GM19468 (cell line): ENCODE data around the gene SHANK3.
"Not testable (repeated sequence)": the region's sequence is repeated elsewhere in the genome, so short reads cannot be mapped to it uniquely, and the experiment has no call there.

Experiments
- ATAC-seq: cut with Tn5 transposase; IDR thresholded peaks from one replicate; pipeline ENCODE4 v1.9.1; 2021; ENCODE audit warnings: mild to moderate bottlenecking, moderate library complexity, moderate number of reproducible peaks; ENCODE audit not compliant: unreplicated experiment; ENCODE audit errors: extremely low read depth

The SHANK3 gene

DNA sequence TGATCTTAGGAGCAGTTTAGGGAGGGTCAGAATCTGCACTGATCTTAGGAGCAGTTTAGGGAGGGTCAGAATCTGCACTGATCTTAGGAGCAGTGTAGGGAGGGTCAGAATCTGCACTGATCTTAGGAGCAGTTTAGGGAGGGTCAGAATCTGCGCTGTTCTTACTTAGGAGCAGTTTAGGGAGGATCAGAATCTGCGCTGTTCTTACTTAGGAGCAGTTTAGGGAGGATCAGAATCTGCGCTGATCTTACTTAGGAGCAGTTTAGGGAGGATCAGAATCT lies 28.9 kb upstream of the SHANK3 start:
- ATAC-seq: not testable (repeated sequence)

DNA sequence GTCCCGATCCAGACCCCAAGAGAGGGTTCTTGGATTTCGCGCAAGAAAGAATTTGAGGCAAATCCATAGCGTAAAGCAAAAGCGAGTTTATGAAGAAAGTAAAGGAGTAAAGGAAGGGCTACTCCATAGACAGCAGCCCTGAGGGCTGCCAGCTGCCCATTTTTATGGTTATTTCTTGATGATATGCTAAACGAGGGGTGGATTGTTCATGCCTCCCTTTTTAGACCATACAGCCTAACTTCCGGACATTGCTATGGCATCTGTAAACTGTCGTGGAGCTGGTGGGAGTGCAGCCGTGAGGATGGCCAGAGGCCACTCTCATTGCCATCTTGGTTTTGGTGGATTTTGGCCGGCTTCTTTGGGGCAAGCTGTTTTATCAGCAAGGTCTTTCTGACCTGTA lies 19.4 kb upstream of the SHANK3 start:
- no peak for ATAC-seq

DNA sequence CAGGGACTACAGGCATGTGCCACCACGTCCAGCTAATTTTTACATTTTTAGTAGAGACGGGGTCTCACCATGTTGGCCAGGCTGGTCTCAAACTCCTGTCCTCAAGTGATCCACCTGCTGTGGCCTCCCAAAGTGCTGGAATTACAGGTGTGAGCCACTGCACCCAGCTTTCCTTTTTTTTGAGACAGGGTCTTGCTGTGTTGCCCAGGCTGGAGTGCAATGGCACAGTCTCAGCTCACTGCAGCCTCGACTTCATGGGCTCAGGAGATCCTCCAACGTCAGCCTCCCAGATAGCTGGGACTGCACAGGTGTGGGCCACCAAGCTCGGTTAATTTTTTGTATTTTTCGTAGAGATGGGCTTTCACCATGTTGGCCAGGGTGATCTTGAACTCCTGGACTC lies 18.0 kb upstream of the SHANK3 start:
- ATAC-seq: not testable (repeated sequence)

DNA sequence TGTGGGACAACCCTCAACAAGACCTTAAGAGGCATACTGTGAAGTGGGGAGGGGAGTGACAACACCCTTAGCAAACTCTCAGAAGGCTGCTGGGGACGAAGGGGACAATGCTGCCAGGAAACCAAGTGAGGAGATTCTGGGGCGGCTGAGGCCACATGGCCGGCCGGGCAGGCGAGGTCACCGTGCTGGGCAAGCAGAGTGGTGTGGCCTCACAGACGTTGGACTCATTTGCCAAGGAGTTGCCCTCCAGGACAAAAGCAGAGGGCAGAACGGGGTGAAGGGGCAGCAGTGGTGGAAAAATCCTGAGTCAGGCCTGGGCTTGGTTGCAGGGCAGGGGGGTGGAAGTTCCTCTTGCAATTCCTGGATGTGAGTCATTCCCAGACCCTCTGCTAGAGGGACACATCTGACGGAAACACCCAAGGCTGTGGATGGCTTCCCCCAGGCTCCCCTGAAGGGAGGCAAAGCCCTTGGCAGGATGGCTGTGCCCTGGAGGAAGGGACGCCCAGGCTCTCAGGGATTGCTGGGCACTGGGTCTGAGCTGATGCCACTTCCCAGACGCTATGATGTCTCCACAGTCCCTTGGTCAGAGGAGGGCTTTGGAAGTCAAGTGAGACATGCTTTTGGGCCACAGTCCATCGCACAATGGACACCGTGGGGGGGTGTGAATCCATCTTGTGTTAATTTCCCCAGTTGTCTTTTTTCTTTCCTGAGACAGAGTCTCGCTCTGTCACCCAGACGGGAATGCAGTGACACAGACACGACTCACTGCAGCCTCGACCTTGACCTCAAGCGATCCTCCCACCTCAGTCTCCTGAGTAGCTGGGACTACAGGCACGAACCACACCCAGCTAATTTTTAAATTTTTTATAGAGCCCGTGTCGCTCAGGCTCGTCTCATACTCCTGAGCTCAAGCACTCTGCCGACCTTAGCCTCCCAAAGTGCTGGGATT lies 16.2 kb upstream of the SHANK3 start:
- ATAC-seq: no peak

DNA sequence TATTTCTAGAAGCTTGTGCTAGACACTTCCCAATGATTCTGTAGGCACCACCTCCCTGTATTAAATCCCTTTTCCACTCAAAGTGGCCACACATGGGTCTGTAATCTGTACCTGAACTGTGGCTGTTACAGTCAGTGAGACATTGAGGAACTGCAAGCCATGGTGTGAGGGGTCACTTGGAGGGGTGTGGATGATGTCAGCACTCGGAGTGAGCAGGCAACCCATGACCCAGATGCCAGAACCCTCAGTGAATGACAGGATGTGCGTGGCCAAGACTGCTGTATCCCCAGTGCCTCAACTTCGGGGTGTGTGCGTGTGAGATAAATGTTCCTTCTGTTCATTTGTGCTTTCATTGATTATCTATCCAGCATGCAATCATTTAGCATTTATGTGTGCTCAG lies 14.7 kb upstream of the SHANK3 start:
- no peak for ATAC-seq

DNA sequence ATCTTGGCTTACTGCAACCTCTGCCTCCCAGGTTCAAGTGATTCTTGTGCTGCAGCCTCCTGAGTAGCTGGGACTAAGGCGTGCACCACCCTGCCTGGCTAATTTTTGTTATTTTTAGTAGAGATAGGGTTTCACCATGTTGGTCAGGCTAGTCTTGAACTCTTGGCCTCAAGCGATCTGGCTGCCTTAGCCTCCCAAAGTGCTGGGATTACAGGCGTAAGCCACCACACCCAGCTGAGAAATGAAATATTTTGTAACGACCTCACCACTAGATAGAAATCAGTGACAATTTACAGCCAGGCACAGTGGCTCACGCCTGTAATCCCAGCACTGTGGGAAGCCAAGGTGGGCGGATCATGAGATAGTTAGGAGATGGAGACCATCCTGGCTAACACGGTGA lies 12.9 kb upstream of the SHANK3 start:
- ATAC-seq: not testable (repeated sequence)

DNA sequence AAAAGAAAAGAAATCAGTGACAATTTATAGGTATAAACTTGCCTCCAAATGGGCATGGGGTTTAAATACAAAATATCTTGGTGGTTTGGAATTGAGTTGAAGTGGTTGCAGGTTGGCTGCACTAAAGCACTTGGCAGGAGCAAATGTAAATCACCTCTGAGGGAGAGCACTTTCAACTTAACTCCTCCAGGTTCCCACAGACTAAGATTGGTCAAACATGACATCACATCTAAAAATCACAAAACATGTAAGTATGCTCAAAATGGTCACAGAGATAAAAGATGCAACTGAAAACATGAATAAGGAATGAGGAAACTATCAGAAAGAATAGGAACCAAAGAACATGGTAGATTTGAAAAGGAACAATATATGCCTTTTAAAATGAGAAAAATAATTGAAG lies 12.3 kb upstream of the SHANK3 start:
- ATAC-seq: no peak

DNA sequence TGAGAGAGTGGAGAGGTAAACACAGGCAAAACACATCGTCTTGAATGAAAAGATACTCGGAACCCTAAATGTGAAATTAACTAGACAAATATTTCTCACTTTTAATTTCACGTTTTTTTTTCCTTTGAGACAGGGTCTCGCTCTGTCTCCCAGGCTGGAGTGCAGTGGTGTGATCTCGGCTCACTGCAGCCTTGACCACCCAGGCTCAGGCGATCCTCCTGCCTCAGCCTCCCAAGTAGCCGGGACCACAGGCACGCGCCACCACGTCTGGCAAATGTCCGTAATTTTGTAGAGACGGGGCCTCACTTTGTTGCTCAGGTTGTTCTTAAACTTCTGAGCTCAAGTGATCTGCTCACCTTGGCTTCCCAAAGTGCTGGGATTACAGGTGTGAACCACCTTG lies 7.4 kb upstream of the SHANK3 start:
- no peak for ATAC-seq

DNA sequence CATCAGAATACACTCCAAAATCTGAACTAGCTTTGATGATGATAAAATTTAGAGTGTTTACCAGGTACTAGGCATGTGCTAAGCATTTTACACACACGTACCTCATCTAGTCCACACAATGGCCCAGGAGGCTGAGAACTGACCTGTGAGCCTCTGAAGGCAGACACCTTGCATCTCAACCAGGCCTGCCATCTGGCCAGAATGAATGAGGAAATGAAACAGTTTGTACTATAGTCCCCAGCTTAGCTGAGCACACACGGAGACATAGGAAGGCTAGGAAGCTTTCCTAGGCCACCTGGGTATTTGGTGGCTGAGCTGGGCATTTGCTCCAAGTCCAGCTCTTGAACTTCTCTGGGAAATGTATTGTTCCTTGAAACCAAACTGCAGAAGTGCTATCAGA lies 6.9 kb upstream of the SHANK3 start:
- no peak for ATAC-seq

DNA sequence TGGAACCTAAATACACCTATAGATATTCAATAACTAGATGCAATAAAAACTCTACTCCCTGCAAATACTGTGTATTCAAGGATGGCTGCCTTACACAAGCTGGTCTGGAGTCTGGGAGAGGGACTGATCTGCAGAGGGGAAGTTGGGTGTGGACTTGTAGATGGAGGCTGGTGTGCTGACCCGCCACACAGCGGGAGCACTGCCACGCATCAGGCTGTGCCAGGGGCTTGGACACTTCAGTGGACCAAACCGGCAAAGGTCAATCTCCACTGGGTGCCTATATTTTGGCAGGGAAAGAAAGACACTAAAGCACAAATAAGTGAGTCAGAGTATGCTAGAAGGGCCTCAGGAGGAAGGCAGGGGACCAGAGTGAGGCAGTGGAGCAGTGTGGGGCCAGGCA lies 2.1 kb upstream of the SHANK3 start:
- no peak for ATAC-seq

DNA sequence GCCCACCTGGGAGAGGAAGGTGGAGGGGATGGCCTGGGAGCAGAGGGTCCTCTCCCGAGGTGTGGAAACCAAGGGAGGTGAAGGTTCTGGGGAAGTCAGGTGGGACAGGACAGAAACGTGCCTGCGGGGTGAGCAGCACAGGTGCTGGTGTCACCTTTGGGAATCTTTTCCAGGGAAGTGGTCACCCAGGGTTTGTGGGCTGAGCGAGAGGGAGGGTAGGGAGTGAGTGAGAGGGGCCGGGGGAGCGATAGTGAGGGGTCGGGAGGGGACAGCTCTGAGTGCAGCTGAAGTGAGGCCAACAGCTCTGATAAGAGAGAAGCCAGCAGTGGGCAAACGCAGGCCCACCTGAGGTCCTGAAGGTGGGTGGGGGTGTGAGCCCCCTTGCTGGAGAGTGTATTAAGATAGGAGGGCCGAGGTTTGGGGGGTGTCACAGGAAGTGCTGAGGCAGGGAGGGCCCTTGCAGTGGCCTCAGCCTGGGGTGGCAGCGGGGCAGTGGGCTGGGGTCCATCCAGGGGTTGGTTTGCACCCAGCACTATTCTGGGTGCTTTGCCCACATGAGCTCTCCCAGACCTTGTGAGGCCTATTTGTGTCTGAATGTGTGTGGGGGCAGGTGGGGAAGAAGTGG lies 1.6 kb upstream of the SHANK3 start:
- no peak for ATAC-seq

DNA sequence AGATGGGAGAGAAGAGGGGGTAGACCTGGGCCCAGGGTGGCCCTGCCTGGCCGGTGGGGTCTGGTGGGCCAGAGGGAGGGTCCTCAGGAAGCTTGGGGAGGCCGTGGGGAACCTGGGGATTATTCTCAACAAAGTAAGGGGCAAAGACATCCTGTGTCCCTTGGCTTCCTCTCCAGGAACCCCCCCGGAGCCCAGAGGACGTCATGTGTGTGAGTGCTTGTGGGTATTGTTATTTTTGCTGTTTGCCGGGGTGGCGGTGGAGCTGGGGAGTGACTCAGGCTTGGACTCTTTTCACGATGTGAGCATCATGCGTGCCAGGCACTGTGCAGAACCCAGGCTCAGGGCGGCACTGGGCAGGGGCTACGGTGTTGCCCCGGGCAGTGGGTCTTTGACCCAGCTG lies 982 bp upstream of the SHANK3 start:
- ATAC-seq: no peak

DNA sequence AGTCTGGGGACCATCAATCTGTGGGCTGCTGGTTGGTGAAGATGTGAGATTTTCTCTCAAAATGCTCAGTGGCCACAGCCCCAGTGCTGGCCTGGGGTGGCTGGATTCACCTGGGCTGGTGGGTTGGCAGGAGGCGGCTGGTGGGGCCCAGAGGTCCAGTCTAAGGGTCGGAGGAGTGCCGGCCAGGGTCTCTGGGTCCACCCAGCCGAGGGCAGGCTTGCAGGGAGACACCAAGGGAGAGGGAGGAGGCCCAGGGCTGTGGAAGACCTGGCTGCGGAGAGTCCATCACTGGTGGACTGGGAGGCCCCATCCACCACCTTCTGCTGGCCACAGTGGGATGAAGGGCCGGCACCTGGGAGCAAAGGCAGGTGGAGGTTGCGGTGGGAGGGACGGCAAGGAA lies 582 bp upstream of the SHANK3 start:
- no peak for ATAC-seq

DNA sequence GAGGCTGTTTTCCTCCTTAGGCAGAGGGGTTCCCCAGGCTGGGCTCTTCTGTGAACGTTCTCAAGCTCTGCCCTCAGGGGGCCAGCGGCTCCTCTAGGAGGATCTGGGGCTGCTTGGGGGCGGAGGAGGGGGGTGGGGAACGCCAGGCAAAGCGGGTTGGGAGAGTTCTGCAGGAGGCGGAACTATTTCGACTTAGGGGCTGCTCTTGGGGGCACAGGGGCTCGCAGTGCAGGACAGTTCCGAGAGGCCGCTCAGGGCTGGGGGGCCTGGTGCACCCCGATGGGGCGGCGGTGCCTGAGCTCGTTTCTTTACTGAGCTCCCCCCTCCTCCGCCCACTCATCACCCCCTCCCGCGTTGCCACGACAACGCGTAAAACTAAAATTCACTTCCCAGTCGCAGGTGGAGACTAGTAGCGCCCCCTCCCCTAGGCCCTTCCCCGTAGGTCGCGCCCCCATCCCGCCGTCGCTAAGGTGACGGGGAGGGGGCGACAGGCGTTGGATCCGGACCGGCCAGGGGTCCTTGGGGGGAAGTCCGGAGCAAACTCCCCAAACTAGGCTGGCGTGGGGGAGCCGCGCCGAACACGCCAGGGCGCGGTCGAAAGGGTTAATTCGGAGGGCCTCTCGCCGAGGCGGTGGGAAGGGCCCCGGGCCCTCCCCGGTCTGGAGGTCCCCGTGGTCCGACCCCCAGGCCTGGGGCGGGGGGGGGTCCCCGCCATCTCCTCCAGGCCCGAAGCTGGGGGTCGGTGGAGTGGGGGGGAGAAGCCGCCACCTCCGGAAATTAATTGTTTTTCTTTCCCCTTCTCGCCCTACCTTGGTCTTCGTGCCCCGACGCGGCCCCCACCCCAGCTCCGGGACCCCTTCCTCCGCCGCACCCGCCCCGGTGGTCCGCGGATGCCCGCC lies 857 bp downstream of the SHANK3 start:
- no peak for ATAC-seq

DNA sequence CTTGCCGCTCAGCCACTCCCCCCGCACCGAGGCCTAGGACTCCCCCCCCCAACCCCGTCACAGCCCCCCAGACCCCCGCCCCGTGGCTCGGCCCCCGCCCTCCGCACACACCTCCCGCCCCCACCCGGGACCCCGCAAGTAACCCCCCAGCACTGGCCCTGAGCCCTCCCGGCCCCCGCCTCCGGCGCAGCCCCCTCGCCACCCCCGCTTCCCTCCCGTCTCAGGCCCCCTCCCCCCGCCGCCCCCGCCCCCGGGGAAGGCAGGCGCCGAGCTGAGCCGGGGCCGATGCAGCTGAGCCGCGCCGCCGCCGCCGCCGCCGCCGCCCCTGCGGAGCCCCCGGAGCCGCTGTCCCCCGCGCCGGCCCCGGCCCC lies 1.5 kb downstream of the SHANK3 start:
- ATAC-seq: no peak

DNA sequence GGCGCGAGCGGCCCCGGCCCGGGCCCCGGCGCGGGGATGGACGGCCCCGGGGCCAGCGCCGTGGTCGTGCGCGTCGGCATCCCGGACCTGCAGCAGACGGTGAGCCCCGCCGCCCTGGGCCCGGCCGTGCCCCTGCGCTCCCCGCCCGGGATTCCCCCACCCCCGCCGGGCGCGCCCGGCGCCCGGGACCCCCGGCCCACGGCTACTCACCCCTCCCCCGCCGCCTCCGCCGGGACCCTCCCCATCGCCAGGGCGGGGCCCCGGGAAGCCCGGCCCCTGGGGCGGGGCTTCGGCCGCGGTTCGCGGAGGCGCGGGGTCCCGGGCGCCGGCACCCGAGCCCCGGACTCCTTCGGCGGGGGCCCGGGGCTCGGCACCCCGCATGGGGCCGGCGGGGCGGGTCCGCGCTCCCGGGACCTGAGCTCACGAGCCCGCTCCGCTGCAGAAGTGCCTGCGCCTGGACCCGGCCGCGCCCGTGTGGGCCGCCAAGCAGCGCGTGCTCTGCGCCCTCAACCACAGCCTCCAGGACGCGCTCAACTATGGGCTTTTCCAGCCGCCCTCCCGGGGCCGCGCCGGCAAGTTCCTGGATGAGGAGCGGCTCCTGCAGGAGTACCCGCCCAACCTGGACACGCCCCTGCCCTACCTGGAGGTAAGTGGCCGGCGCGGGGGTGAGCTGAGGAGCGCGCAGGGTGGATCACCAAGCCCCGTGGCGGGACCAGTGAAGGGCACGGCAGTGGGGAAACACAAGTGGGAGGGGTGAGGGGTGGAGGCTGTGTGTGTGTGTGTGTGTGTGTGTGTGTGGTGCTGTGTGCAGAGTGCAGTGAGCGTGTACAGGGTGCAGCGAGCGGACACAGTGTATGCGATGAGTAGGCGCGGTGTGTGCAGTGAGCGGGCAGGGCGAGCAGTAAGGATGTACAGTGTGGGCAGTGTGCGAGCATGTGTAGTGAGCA lies 2.3 kb downstream of the SHANK3 start:
- no peak for ATAC-seq

DNA sequence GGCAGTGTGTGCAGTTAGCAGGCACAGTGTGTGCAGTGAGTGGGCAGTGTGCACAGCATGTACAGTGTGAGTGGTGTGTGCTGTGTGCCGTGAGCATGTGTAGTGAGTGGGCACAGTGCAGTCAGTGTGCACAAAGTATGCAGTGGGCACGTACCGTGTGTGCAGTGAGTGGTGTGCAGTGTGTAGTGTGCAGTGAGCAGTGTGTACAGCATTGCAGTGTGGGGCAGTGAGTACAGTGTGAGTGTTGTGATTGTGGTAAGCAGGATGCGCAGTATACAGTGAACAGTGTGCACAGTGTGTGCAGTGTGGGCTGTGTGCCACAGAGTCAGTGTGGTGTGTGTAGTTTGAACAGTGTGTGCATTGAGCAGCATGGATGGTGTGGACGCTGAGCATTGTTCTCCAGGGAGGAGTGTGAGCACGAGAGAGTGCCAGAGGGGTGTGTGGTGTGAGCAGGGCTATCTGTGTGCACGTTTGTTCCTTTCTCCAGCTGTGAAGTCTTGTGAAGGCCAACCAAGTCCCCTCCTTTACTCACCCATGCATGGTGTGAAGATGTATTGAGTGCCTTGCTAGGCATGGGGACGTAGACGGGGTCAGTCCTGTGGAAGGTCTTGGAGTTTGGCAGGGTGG lies 3.0 kb downstream of the SHANK3 start:
- no peak for ATAC-seq

DNA sequence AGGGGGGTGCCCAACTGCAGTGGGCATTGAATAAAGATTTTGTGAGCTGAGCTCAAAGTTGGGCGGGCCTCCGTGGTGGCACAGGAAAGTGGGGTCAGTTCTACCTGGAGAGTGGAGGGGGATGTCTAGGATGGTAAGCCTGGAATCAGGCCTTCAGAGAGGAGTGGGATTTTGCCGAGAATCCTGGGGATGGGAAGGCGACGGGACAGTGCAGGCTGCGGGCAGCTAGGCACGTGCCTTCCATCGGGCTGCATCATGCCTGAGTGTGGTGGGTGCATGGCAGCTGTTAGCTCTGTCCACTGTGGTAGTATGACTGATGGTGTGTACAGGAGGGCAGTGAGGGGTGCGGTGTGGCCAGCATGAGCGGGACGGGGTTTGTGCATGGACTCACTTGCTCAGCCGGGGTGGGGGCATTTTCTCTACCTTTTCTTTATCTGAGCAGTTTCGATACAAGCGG lies 3.6 kb downstream of the SHANK3 start:
- ATAC-seq: no peak
